OCI-LY3 (cell line): ENCODE results near the gene ZNG1E.
"Not testable (repeated sequence)": the region's sequence is repeated elsewhere in the genome, so short reads cannot be mapped to it uniquely, and the experiment has no call there.

Experiments
- H2AFZ ChIP-seq: fragments of 200-600, 300-600 bp; shearing (Covaris generic); 2 replicates; pipeline ENCODE4 v1.6.0; 2014; ENCODE audit warnings: antibody characterized with exemption, low read depth, low read length
- H3K27ac ChIP-seq: fragments of 200-600, 300-600 bp; sonication (generic); 2 replicates; pipeline ENCODE4 v1.5.1; 2014; ENCODE audit warnings: mild to moderate bottlenecking, low read length, moderate library complexity, mixed read lengths
- H3K27me3 ChIP-seq: fragments of 200-600, 300-600 bp; sonication (generic); 2 replicates; pipeline ENCODE4 v1.6.1; 2014; ENCODE audit warnings: low read depth, low read length, mixed read lengths
- H3K36me3 ChIP-seq: fragments of 200-600, 300-600 bp; sonication (generic); replicated peaks from 2 replicates; pipeline ENCODE3; 2014; ENCODE audit warnings: low read depth, low read length, mixed read lengths
- H3K4me1 ChIP-seq: fragments of 300-600, 200-600 bp; sonication (generic); 2 replicates; pipeline ENCODE4 v1.6.1; 2014; ENCODE audit warnings: low read length, mixed read lengths
- H3K4me2 ChIP-seq: fragments of 200-600, 300-600 bp; sonication (generic); 2 replicates; pipeline ENCODE4 v1.6.1; 2014; ENCODE audit warnings: low read length, mixed read lengths
- H3K4me3 ChIP-seq: fragments of 300-600, 200-600 bp; sonication (generic); 2 replicates; pipeline ENCODE4 v1.5.1; 2014; ENCODE audit warnings: antibody characterized with exemption, mild to moderate bottlenecking, low read length, moderate library complexity
- H3K79me2 ChIP-seq: fragments of 300-600, 200-600 bp; shearing (Covaris generic); 2 replicates; pipeline ENCODE4 v1.6.1; 2014; ENCODE audit warnings: mild to moderate bottlenecking, low read length, mixed read lengths
- H3K9ac ChIP-seq: fragments of 300-600, 200-600 bp; shearing (Covaris generic); 2 replicates; pipeline ENCODE4 v1.6.0; 2014; ENCODE audit warnings: mild to moderate bottlenecking, low read length, moderate library complexity
- H3K9me3 ChIP-seq: fragments of 200-600, 300-600 bp; shearing (Covaris generic); 2 replicates; pipeline ENCODE4 v1.6.1; 2014; ENCODE audit warnings: low read length, mixed read lengths; ENCODE audit not compliant: insufficient read depth
- H4K20me1 ChIP-seq: fragments of 200-600, 300-600 bp; sonication (generic); 2 replicates; pipeline ENCODE4 v1.6.1; 2016; ENCODE audit warnings: low read length, mixed read lengths; ENCODE audit not compliant: insufficient read depth
- CTCF ChIP-seq: fragments of 200-600, 300-600 bp; sonication (generic); IDR thresholded peaks from 2 replicates; pipeline ENCODE4 v1.5.1; 2014; ENCODE audit warnings: antibody characterized with exemption, low read length, low read depth

Gene ZNG1E

GRCh38 chr9:65675589-65676021 is at the start of gene ZNG1E:
Gene ZNG1E (plus strand): TSS chr9:65675928. CDS start chr9:65675977, 49 bp downstream.
- not testable (repeated sequence) for H3K27me3 ChIP-seq, H3K36me3 ChIP-seq, H2AFZ ChIP-seq, H4K20me1 ChIP-seq, H3K4me1 ChIP-seq, H3K79me2 ChIP-seq, H3K9me3 ChIP-seq, H3K27ac ChIP-seq
- Histone ChIP-seq H3K4me3 (peak within 1 kb of the TSS; percentile 69), H3K9ac (0 out of 2 replicates have a peak within 1 kb of the TSS, but pooled peaks have one; percentile 27), H3K4me2 (peak within 1 kb of the TSS; percentile 47)

- not testable (repeated sequence) for H2AFZ ChIP-seq, H3K4me1 ChIP-seq, H3K4me2 ChIP-seq, H4K20me1 ChIP-seq, H3K27ac ChIP-seq, H3K9ac ChIP-seq, H3K27me3 ChIP-seq, H3K9me3 ChIP-seq, H3K4me3 ChIP-seq, H3K36me3 ChIP-seq, H3K79me2 ChIP-seq
Measured at GRCh38 chr9:65673579-65673978, 2.1 kb upstream of the ZNG1E start.

GRCh38 chr9:65675018-65675417 is 710 bp upstream of the ZNG1E start:
- H3K9me3 ChIP-seq, H3K36me3 ChIP-seq, H3K79me2 ChIP-seq, H3K4me3 ChIP-seq, H3K4me2 ChIP-seq, H4K20me1 ChIP-seq, H3K4me1 ChIP-seq, H3K27me3 ChIP-seq, H3K9ac ChIP-seq, H2AFZ ChIP-seq, H3K27ac ChIP-seq: not testable (repeated sequence)

GRCh38 chr9:65676389-65676788 is 661 bp downstream of the ZNG1E start:
- peak overlapping the region; percentile 40; the same call in 1 of the 2 replicates for H3K4me2 ChIP-seq
- H3K4me3 ChIP-seq: peak overlapping the region; percentile 69
- not testable (repeated sequence) for H3K9me3 ChIP-seq, H3K79me2 ChIP-seq, H3K9ac ChIP-seq, H3K36me3 ChIP-seq, H3K4me1 ChIP-seq, H3K27me3 ChIP-seq, H2AFZ ChIP-seq, H3K27ac ChIP-seq, H4K20me1 ChIP-seq

GRCh38 chr9:65678533-65678932 is 2.8 kb downstream of the ZNG1E start:
- H2AFZ ChIP-seq, H3K27ac ChIP-seq, H3K4me2 ChIP-seq, H3K9ac ChIP-seq, H3K4me1 ChIP-seq, H3K9me3 ChIP-seq, H3K27me3 ChIP-seq, H4K20me1 ChIP-seq, H3K79me2 ChIP-seq, H3K4me3 ChIP-seq, H3K36me3 ChIP-seq: not testable (repeated sequence)
- peak; percentile 35 for TF ChIP-seq CTCF

GRCh38 chr9:65703550-65703949 is 27.8 kb downstream of the ZNG1E start:
- not testable (repeated sequence) for H3K36me3 ChIP-seq, H4K20me1 ChIP-seq, H3K27me3 ChIP-seq, H3K9me3 ChIP-seq, H3K79me2 ChIP-seq, H2AFZ ChIP-seq, H3K4me3 ChIP-seq, H3K4me2 ChIP-seq, H3K4me1 ChIP-seq, H3K9ac ChIP-seq, H3K27ac ChIP-seq

- H3K9ac ChIP-seq: not testable (repeated sequence)
Measured at GRCh38 chr9:65714445-65714844, 38.7 kb downstream of the ZNG1E start.

GRCh38 chr9:65737096-65737564 is 61.4 kb downstream of the ZNG1E start, which contains the start of gene FOXD4L4:
Gene FOXD4L4 (plus strand): TSS chr9:65737146. CDS start chr9:65737146, 0 bp downstream.
- H4K20me1 ChIP-seq, H3K27me3 ChIP-seq, H3K9me3 ChIP-seq, H3K27ac ChIP-seq, H3K79me2 ChIP-seq, H3K9ac ChIP-seq, H3K4me1 ChIP-seq, H3K36me3 ChIP-seq, H3K4me3 ChIP-seq, H2AFZ ChIP-seq, H3K4me2 ChIP-seq: not testable (repeated sequence)

More at GRCh38 chr9:65714445-65714844, 38.7 kb downstream of the ZNG1E start:
- H3K9me3 ChIP-seq, H3K27ac ChIP-seq, H3K4me3 ChIP-seq, H4K20me1 ChIP-seq, H3K79me2 ChIP-seq, H2AFZ ChIP-seq, H3K4me1 ChIP-seq, H3K36me3 ChIP-seq, H3K4me2 ChIP-seq, H3K27me3 ChIP-seq: not testable (repeated sequence)

GRCh38 chr9:65738133-65738532 is 62.4 kb downstream of the ZNG1E start:
- H3K79me2 ChIP-seq, H3K4me3 ChIP-seq, H3K27ac ChIP-seq, H3K9me3 ChIP-seq, H2AFZ ChIP-seq, H3K27me3 ChIP-seq, H3K4me1 ChIP-seq, H3K4me2 ChIP-seq, H3K9ac ChIP-seq, H4K20me1 ChIP-seq, H3K36me3 ChIP-seq: not testable (repeated sequence)
